ENCODE measurements around the gene L3MBTL4. TPM values are rescaled to one million over a fixed set of nuclear protein-coding genes. Genes with fewer than 3 reads are reported as not detected.

Gene L3MBTL4
- total RNA-seq, 1 donor, result 8.1 TPM

DNA sequence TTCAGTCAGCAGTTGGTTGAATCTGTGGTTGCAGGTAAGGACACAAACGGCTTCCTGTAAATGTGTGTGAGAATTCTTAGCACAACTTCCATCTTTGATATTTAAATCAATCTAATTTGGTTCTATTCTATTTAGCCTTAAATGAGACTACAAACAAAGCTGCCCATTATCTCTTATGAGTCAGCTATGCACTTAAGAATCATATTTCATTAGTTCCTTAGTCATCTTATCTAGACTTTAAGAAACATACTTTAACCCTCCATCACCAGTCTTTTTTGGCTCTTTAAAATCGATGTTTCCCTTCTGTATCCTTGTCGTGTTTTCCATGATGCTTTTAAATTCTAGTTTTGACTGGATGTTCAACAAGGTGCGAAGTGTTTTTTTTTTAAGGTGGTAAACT is 405.0 kb downstream of the L3MBTL4 start:
- no peak for DNase-seq (ENCODE audit: low read depth in 2 of 3, low spot score in 2 of 3)

DNA sequence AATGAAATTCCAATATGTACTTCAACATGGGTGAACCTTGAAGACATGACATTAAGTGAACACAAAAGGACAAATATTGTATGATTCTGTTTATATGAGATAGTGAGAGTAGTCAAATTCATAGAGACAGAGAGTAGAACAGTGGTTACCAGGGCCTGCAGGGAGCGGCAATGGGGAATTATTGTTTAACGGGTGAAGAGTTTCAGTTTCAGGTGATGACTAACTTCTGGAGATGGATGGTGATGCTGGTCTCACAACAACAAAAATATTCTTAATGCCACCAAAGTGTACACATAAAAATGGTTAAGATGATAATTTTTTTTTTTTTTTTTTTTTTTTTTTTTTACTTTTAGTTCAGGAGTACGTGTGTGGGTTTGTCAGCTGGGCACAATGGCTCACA is 410.0 kb downstream of the L3MBTL4 start:
- no peak for DNase-seq (ENCODE audit: low read depth in 2 of 3, low spot score in 2 of 3)

DNA sequence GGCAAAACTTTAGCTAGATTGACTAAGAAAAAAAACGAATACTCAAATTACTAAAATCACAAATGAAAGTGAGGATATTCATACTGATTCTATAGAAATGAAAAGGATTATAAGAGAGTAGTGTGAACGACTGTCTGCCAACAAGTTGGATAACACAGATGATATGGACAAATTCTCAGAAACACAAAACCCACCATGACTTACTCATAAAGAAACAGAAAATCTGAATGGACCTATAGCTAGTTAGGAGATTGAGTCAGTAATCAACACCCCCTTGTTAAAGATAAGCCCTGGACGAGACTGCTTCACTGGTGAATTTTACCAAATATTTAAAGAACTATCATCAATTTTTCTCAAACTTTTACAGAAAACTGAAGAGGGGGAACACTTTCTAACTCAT is 410.6 kb downstream of the L3MBTL4 start:
- DNase-seq (ENCODE audit: low read depth in 2 of 3, low spot score in 2 of 3), result no peak

DNA sequence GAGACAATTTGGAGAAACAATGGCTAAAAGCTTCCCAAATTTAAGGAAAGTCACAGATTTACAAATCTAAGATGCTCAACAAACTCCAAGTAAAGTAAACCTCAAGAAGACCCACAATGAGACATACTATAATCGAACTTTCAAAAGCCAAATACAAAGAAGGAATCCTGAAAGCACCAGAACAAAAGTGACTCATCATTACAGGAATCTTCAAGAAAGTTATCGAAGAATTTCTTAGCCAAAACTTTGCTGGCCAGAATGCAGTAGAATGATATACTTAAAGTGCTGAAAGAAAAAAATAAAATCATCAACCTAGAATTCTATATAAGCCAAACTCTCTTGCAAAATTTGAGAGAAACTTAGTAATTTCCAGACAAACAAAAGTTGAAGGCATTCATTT is 412.8 kb downstream of the L3MBTL4 start:
- no peak for DNase-seq (ENCODE audit: low read depth in 2 of 3, low spot score in 2 of 3)

DNA sequence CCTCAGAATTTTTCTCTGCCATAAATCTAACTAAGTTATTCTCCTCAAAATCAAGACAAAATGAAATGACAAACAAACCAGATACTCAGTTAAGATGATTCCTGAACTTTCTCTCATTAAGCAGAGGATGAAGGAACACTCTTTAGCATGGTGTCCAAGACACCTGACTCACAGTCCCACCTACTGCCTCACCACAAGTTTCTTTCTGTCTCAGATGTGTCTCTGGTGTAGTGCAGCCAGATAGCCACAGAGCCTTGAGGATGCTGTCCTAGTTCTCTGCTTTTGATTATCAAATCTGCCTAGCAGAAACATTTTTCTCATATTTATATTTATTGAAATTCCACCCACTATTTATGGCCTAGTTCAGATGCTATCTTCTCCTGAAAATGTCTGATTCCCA is 415.8 kb downstream of the L3MBTL4 start:
- DNase-seq (ENCODE audit: low read depth in 2 of 3, low spot score in 2 of 3), result no peak

DNA sequence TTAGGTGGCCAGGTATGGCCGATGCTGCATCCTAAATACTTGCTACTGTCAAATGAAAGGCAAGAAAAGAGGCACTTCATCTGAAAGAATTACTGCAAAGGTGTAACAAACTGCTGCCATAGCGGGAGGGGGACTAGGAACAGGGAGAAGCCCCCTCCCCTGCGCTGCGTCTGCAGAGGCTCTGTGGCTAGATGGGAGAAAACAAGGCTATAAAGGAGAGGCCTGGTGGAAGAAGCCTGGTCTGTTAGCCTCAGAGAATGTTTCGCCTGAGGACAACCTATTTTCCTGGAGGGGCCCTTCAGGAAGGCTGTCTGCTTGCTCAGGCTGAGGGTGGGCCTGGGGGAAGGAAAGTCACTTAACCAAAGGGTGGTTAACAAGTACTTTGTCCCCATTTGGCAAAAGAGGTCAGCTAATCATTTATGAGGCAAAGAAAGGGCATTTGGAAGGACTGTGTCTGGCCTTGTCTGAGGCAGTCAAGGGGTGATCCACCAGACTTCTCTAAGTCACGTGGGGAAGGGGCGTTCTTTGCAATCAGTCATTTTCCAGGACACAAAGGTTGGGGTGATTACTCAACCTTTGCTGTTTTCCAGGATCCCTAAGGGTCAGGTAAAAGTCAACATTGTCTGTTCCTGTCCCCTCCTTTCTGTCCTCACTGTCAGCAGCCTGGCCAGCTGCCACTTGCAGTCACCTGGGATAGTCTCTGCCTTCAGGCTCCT is 416.4 kb downstream of the L3MBTL4 start:
- no peak for DNase-seq (ENCODE audit: low read depth in 2 of 3, low spot score in 2 of 3)

DNA sequence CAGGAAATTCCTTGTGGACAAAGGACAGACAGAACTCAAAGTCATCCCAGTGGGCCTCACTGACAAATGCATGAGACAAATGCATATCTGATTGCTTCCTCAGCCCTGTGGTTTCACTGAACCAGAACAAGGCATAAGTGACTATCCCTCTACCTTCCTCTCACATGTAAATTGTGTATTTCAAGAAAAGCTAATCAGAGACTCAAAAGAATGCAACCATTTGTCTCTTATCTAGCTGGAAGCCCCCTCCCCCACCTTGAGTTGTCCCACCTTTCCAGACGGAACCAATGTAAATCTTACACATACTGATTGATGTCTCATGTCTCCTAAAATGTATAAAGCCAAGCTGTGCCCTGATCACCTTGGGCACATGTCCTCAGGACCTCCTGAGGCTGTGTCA is 417.4 kb downstream of the L3MBTL4 start:
- DNase-seq (ENCODE audit: low read depth in 2 of 3, low spot score in 2 of 3), result no peak

DNA sequence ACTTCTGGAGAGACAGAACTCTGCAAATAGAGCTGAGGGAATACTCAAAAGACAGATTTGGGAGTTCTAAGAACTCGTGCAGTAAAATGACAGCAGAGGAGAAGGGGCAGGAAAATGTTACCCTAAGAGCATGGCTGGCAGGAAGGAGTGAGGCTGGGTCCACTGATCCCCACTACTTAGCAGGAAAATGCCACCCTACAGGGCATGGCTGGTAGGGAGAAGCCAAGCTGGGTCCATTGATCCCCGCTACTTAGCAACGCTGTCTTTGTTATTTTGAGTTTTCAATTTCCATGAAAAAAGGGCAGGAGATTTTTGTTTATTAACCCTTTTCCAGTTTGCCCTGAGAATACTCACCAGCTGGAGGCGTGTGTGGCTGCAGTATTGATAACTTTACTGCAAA is 419.1 kb downstream of the L3MBTL4 start:
- no peak for DNase-seq (ENCODE audit: low read depth in 2 of 3, low spot score in 2 of 3)

DNA sequence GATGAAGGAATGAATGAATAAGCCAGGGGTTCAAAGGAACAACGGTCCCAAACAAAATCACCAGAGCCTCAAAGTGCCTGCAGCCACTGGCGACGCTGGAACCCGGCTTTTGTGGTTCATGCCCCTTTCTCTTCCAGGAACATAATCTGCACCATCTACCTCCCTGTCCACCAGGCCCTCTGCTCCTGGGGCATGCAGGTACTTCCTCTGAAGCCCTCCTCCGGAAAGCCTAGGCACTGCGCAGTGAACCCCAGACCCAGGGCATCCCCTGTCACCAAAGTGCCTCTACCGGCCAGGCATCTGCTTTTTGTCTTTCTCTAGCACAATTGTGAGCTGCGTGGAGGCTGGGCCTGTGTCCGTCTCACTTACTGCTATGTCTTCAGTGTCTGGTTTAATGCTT is 420.8 kb downstream of the L3MBTL4 start:
- no peak for DNase-seq (ENCODE audit: low read depth in 2 of 3, low spot score in 2 of 3)

DNA sequence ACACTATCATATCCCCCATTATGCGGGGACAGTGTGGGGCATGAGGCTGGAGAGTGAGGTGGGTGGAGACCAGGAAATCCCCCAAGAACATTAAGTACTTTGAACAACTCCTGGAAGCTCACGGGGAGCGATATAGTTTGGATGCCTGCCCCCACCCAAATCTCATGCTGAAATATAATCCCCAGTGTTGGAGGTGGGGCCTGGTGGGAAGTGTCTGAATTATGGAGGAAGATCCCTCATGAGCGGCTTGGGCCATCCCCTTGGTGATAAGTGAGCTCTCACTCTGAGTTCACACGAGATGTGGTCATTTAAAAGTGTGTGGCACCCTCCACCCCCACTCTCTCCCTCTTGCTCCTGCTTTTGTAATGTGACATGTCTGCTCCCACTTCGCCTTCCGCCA is 422.3 kb downstream of the L3MBTL4 start:
- DNase-seq (ENCODE audit: low read depth in 2 of 3, low spot score in 2 of 3), result no peak

DNA sequence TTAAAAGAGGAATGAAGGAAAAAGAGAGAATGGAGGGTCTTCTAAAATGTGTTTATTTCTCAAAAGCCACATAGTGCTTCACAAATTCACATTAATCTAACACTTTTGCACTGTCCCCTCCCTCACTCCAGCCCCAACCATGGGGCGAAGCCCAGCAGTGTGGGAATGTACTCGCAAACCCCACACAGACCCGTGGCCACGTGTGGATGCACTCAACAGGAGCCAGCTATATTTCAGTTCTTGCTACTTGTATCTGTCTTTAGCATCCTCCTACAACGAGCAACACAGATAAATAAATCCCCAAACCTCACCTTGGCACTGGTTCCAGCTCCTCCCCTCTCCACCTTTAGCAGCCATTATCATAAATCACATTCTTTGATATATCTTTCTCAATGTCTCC is 427.5 kb downstream of the L3MBTL4 start:
- no peak for DNase-seq (ENCODE audit: low read depth in 2 of 3, low spot score in 2 of 3)

DNA sequence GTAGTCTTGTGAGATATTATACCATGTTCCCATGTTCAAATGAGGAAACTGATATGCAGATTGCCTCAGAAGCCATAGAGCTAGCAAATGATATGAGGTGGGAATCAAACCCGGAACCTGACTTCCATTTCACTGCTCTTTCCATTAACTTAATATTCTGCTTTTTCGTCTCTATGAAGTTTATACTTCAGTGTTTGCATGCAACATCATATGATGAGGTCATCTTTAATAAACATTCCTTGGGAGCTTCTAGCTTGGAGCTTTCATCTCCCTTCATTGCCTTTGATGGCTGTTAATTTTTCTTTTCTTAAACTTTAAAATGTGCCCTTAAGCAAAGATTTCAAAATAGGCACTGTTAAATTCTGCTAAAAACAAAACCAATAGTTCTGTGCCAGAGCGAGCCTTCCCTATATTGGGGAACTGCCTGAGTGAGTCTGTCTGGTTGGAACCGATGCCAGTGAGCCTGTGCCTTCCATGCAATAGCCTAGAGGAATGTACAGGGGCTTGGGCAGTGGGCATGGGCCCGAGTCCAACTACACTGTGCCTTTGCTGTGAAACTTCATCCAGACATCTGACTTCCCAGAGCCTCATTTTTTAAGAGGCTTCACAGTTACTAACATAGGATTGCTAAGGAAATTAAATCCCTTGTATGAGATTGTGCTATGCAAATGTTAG is 428.3 kb downstream of the L3MBTL4 start:
- DNase-seq (ENCODE audit: low read depth in 2 of 3, low spot score in 2 of 3), result no peak

DNA sequence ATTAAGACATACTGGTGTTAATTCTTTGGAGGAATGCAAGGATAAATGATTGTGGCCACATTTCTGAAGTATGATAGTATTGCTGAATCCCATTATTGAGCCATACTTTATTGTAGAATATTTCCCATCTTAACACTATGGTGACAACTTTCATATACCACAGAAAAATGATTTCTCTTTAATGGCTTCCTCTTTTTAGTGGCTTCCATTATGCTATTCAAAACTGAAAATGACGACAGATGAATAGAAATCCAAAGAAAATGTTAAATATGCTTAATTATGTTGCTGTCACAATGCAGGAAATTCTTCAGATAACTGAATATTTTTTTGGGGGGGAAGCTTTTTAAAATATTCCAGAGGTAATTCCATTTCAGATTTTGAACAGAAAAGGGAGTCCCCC is 430.5 kb downstream of the L3MBTL4 start:
- no peak for DNase-seq (ENCODE audit: low read depth in 2 of 3, low spot score in 2 of 3)

DNA sequence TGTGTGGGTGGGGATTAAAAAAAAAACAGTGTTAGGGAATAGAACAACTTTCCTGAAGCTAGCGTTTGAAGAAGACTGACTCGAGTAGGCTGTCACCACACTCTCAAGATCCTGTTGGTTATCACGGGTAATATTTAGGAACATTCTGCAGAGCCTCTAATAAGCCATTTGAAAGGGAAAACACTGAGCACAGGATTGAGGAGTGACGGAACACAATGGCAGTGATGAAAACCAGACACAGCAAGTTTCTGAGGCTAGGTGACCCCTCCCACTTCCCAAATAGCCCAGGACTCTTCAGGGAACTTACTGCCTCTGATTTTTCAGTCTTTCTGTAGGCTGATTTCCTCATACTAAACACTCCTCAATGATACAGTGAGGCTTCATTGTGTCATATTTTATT is 431.2 kb downstream of the L3MBTL4 start:
- no peak for DNase-seq (ENCODE audit: low read depth in 2 of 3, low spot score in 2 of 3)

DNA sequence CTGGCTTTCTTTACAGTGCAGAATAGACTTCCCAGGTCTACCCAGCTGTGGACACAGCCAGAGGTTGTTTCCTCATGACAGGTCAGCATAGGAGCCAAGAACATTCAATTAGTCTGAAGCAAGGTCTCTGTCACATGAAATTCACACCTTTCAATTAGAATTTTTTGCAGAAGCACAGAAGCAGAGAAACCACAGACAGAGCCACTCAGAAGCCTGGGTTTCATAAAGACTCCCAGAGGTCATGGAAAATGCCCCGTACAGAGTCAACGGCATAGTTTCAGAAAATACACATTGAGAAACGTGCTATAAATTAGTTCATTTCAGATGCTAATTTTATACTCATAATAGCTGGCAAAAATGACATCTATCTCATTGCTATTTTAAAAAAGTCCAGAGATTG is 432.4 kb downstream of the L3MBTL4 start:
- no peak for DNase-seq (ENCODE audit: low read depth in 2 of 3, low spot score in 2 of 3)

DNA sequence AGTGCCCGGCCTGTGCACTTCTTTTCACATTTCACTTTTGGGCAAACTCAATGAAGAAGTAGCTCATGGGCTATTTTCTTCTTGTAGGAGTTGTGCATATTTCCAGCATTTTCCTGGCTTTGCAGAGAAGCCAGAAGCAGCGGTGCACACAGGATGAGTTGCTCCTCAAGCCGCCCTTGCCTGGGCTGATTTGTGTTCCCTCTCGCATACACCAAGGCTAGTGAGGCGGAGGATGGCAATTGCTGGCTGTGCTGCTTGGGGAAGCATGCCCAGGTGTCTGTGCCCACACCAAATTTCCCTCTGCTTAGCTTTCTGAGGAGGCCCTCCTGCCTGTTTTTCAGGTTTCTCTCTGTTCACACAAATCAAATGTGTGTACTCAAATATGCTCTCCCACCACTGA is 434.0 kb downstream of the L3MBTL4 start:
- DNase-seq (ENCODE audit: low read depth in 2 of 3, low spot score in 2 of 3), result no peak

DNA sequence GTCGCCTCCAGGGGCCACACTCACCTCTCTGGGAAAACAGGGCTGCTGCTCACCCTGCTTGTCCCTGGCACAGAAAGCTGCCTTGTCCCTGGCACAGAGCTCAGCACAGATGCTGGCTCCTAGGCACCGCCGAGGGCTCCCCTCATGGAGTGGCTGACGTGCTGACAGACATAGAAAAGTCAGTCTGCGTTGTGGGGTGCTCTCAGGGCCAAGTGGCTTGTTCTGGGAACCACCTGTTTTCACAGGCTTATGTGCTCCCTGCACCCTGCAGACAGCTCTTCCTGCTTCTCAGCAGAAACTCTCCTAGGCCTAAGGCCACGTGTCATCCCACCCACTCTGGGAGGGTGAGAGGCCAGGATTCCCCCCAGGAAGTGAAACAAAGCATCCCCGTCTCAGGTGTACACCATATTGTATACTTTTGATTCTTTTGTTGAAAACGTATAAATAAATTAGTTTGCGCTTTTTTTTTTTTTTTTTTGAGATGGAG is 434.7 kb downstream of the L3MBTL4 start:
- DNase-seq (ENCODE audit: low read depth in 2 of 3, low spot score in 2 of 3), result no peak

DNA sequence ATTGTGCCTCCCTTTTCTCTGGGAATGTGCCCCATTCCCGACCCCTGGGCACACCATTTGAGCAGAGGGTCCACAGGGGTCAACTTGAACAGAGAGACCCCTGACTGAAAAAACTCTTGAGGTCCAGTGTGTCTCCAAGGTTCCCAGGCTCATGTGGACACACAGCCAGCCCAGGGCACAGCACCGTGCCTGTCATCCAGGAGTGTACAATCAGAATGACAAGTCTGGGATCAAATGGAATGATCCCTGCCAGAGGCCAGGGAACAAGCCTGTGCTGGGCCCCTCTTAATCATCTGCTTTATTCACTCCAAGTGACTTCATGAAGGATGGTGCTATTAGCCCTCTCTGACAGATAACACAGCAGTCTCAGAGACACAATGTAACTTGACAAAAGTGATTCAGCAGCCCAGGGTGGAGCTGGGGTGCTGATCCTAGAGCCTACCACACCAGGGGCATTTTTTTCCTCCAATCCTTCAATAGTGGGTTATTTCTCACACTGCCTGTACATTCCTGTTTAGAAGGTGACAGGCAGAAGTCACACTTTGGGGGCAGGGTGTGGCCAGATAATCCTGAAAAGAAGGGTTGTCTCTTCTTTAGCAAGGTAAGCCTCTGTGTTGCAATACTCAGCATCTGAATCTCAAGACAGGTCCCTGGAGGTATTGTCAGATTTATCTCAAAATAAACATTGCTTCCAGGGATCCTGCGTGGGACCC is 435.4 kb downstream of the L3MBTL4 start:
- no peak for DNase-seq (ENCODE audit: low read depth in 2 of 3, low spot score in 2 of 3)

DNA sequence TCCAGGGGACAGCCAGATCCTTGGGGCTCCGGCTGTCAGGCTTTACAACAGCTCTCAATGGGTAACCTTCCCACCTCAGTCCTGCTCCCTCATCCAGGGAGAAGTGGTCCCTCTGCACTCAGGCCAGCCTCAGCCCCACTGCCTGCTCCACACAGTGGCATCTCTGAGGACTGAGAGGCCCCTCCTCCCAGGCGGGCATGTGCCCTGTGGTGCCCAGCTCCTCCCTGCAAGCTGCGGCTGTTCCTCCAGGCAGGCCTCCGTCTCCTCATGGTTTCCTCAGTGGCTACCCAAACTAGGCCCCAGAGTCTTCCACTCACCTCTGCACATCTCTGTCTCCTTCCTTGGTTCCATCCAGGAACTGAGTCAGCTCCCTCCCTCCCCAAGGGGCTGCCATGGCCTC is 437.7 kb downstream of the L3MBTL4 start:
- no peak for DNase-seq (ENCODE audit: low read depth in 2 of 3, low spot score in 2 of 3)

DNA sequence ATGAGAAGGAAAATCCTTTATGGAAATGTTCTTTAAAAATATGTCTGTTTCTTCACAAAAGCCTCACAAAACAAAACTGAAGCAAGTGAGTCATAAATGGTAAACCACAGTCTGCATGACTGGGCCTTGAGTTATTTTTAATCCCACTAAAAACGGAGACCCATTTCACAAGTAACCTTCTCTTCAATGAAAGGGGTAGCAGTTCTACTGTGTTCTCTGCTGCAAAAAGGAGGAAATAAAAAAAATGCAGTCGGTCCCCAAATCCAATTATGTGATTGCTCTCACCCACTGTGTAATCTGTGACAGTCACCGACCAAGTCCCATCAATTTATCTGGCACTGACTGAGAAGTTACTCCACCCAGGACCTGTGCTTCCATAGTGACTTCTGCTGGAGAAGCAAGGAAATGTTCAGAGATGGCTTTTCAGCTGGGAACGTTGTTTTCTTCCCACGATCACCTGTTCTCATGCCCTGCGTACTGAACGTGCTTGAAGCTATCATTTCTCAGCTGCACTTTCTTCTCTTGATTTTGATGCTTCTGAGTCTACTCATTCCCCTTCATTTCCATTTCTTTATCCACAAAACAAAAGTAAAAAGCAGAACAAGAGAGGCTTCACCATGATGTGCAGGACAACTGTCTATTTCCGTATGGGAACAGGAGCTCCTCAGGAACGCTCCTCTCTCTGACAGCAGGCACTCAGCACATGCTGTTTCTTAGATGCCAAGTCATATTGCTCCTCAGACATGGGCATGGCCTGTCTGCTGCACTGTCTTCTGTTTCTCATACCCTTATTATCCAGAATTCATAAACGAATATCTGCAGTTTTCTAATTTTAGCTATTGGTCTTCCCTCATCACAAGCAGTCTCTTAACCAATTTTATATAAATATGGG is 439.4 kb downstream of the L3MBTL4 start:
- DNase-seq (ENCODE audit: low read depth in 2 of 3, low spot score in 2 of 3), result no peak

DNA sequence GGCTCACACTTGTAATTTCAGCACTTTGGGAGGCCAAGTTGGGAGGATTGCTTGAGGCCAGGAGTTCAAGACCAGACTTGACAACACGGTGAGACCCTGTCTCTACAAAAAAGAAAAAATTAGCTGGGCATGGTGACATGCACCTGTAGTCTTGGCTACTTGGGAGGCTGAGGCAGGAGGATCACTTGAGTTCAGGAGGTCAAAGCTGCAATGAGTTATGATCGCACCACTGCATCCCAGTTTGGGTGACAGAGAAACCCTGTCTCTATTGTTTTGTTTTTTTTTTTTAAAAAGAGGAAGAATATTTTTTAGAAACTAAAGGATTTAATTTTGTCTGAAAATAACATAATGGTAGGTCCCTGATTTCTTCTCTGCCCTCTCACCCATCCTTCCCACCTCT is 440.0 kb downstream of the L3MBTL4 start:
- no peak for DNase-seq (ENCODE audit: low read depth in 2 of 3, low spot score in 2 of 3)

Measured in hematopoietic multipotent progenitor cell (in vitro differentiated cells).